GDM1 (cell line): ENCODE data around the gene DSG3.

Source experiments
- DNase-seq: peaks from one replicate; lab custom pipeline; 2025; lab: John Stamatoyannopoulos, UW

Gene DSG3

GRCh38 chr18:31430072-31430471 is 17.5 kb upstream of the DSG3 start:
- DNase-seq = no peak

GRCh38 chr18:31430554-31430953 is 17.0 kb upstream of the DSG3 start:
- no peak for DNase-seq

- DNase-seq = no peak
These were observed 15.2 kb upstream of the DSG3 start for GRCh38 chr18:31432316-31432715.

- no peak for DNase-seq
These were observed 10.7 kb upstream of the DSG3 start for GRCh38 chr18:31436825-31437224.

GRCh38 chr18:31438402-31438801 is 9.1 kb upstream of the DSG3 start:
- no peak for DNase-seq

GRCh38 chr18:31439807-31440325 is 7.7 kb upstream of the DSG3 start:
- DNase-seq = no peak

- no peak for DNase-seq
These were observed 6.8 kb upstream of the DSG3 start for GRCh38 chr18:31440787-31441186.

- no peak for DNase-seq
These were observed 6.0 kb upstream of the DSG3 start for GRCh38 chr18:31441493-31441892.

- DNase-seq = no peak
These were observed 3.4 kb upstream of the DSG3 start for GRCh38 chr18:31444142-31444541.

GRCh38 chr18:31445908-31446307 is 1.6 kb upstream of the DSG3 start:
- no peak for DNase-seq

GRCh38 chr18:31446854-31447253 is 687 bp upstream of the DSG3 start:
- no peak for DNase-seq

GRCh38 chr18:31450409-31450808 is 2.9 kb downstream of the DSG3 start:
- DNase-seq = no peak

GRCh38 chr18:31451625-31452024 is 4.1 kb downstream of the DSG3 start:
- no peak for DNase-seq

- DNase-seq = no peak
These were observed 6.6 kb downstream of the DSG3 start for GRCh38 chr18:31454066-31454708.

GRCh38 chr18:31469629-31470028 is 22.1 kb downstream of the DSG3 start:
- DNase-seq = no peak

- no peak for DNase-seq
These were observed 31.1 kb downstream of the DSG3 start for GRCh38 chr18:31478688-31479087.

GRCh38 chr18:31482051-31482450 is 34.5 kb downstream of the DSG3 start:
- DNase-seq = no peak

- no peak for DNase-seq
These were observed 35.9 kb downstream of the DSG3 start for GRCh38 chr18:31483396-31483795.

GRCh38 chr18:31484461-31484860 is 36.9 kb downstream of the DSG3 start:
- DNase-seq = no peak

GRCh38 chr18:31486165-31486564 is 38.6 kb downstream of the DSG3 start:
- no peak for DNase-seq

- DNase-seq = no peak
These were observed 39.9 kb downstream of the DSG3 start for GRCh38 chr18:31487246-31488015.

GRCh38 chr18:31489311-31489710 is 41.8 kb downstream of the DSG3 start:
- DNase-seq = no peak

GRCh38 chr18:31490387-31490786 is 42.8 kb downstream of the DSG3 start:
- DNase-seq = no peak

- DNase-seq = no peak
These were observed 43.3 kb downstream of the DSG3 start for GRCh38 chr18:31490833-31491232.
